ENCODE measurements around the gene TMEM163. TPM values are rescaled to one million over a fixed set of nuclear protein-coding genes. Genes with fewer than 3 reads are reported as not detected.
"Not testable (repeated sequence)": the region's sequence is repeated elsewhere in the genome, so short reads cannot be mapped to it uniquely, and the experiment has no call there.

Gene TMEM163
- total and polyA plus RNA-seq, 8 donors: 14.8 to 30.5 (median 20.5) TPM

GRCh38 chr2:134662751-134663150 lies 56.0 kb downstream of the TMEM163 start:
- intact Hi-C loops (cut with DNase I): no loop called here
- ATAC-seq (no peak), FAIRE-seq (no peak), DNase-seq (no peak)
- Histone ChIP-seq H3K27me3 (no peaks in the 10 kb centered on the region), H3K4me1 (peaks cover 10 to 11% (median 11%) of the 10 kb centered on the region in 3 donors), H3K36me3 (no peaks in the 10 kb centered on the region), H3K4me3 (no peak overlapping the region), H3K27ac (no peak overlapping the region), H3K9me3 (no peaks in the 10 kb centered on the region)
- TF ChIP-seq CTCF (IDR thresholded peaks at IDR 0.05): no peak
- 96 to 98% methylated on average over 1 of the region's 1 CpG for WGBS, 2 donors

GRCh38 chr2:134660626-134661402 lies 58.0 kb downstream of the TMEM163 start:
- Histone ChIP-seq H3K27ac (no peak overlapping the region), H3K4me1 (no peaks in the 10 kb centered on the region), H3K9me3 (no peaks in the 10 kb centered on the region), H3K4me3 (no peak overlapping the region), H3K36me3 (no peaks in the 10 kb centered on the region), H3K27me3 (no peaks in the 10 kb centered on the region)
- intact Hi-C loops (cut with DNase I): no loop called here
- ATAC-seq (no peak), DNase-seq (no peak), FAIRE-seq (no peak)
- TF ChIP-seq CTCF (IDR thresholded peaks at IDR 0.05): no peak
- 88 to 93% methylated on average over 7 of the region's 7 CpGs for WGBS, 2 donors

- Histone ChIP-seq H3K36me3 (no peaks in the 10 kb centered on the region), H3K9me3 (no peaks in the 10 kb centered on the region), H3K27ac (no peak overlapping the region), H3K4me3 (no peak overlapping the region), H3K4me1 (no peaks in the 10 kb centered on the region), H3K27me3 (no peaks in the 10 kb centered on the region)
- DNase-seq (no peak), ATAC-seq (no peak), FAIRE-seq (no peak)
- TF ChIP-seq CTCF (IDR thresholded peaks at IDR 0.05): no peak
- intact Hi-C loops (cut with DNase I): no loop called here
- WGBS, 2 donors: 50 to 75% methylated on average over 2 of the region's 2 CpGs
These were observed 59.1 kb downstream of the TMEM163 start for GRCh38 chr2:134659724-134660123.

GRCh38 chr2:134657650-134658250 lies 61.0 kb downstream of the TMEM163 start:
- no peak overlapping the region for H3K27ac ChIP-seq
- H3K4me3 ChIP-seq: no peak overlapping the region
- H3K9me3 ChIP-seq: no peaks in the 10 kb centered on the region
- H3K4me1 ChIP-seq: no peaks in the 10 kb centered on the region
- intact Hi-C loops (cut with DNase I): no loop called here
- WGBS, 2 donors: 65 to 71% methylated on average over 12 of the region's 12 CpGs
- no peak for DNase-seq
- H3K36me3 ChIP-seq: no peaks in the 10 kb centered on the region
- peak in 3 of 4 donors; percentile 12 to 26 (median 18) for TF ChIP-seq CTCF (IDR thresholded peaks at IDR 0.05)
- ATAC-seq: peak in 2 of 4 donors; percentile 32 to 67
- no peak for FAIRE-seq
- H3K27me3 ChIP-seq: no peaks in the 10 kb centered on the region

- FAIRE-seq; H3K9me3 ChIP-seq; H3K36me3 ChIP-seq; DNase-seq; H3K4me3 ChIP-seq; ATAC-seq; intact Hi-C loops (cut with DNase I); H3K4me1 ChIP-seq; H3K27ac ChIP-seq; H3K27me3 ChIP-seq: not testable (repeated sequence)
- 96 to 100% methylated on average over 8 of the region's 15 CpGs for WGBS, 2 donors
These were observed 62.4 kb downstream of the TMEM163 start for GRCh38 chr2:134656391-134656790.
